ENCODE data around the gene RTN4RL2. TPM values are rescaled to one million over a fixed set of nuclear protein-coding genes. Genes with fewer than 3 reads are reported as not detected.
A peak's percentile ranks its signal among the peaks of the same experiment; 100 is the strongest.

The RTN4RL2 gene
- total and polyA plus RNA-seq, 9 of the 15 experiments (the other 6 are each of a cell fraction or from before 2014, with no cell fraction given), result 0.06 to 1.9 (median 0.34) TPM; not detected in 4

GRCh38 chr11:57422669-57423068 lies 37.7 kb upstream of the RTN4RL2 start:
- 89% methylated on average over 4 of the region's 4 CpGs for WGBS (ENCODE audit: insufficient coverage, low coverage, missing lambda C conversion rate)
- CTCF ChIA-PET (ENCODE audit: low intra/inter-chr PET ratio), result no interaction called here

More at GRCh38 chr11:57422669-57423068, 37.7 kb upstream of the RTN4RL2 start:
- H3K4me1 ChIP-seq (replicated peaks in 1 of 2; ENCODE audit: control insufficient read depth in 2 of 2, insufficient read depth in 2 of 2, low read length in 2 of 2), result peaks cover 34 to 39% of the 10 kb centered on the region in 2 experiments
- peaks cover 14% of the 10 kb centered on the region; the same call in 1 of the 2 replicates for H4K20me1 ChIP-seq (replicated peaks; ENCODE audit: control insufficient read depth, insufficient read depth, low read length)
- in situ Hi-C loops (cut with MboI) (no loop called here), intact Hi-C loops (cut with micrococcal nuclease) (no loop called here)
- no peak overlapping the region for H3K4me3 ChIP-seq
- DNase-seq (ENCODE audit: extremely low read depth in 1 of 4, low spot score in 3 of 4) (no peak), FAIRE-seq (no peak), ATAC-seq (no peak)
- peak overlapping the region; percentile 16; the same call in 1 of the 2 replicates for H3K4me2 ChIP-seq (ENCODE audit: insufficient read depth, low read length)
- TF ChIP-seq ZNF444 (CRISPR knock-in tag; IDR thresholded peaks at IDR 0.05) (no peak), RBBP5 (IDR thresholded peaks at IDR 0.05; ENCODE audit: borderline replicate concordance, insufficient read depth, low read length, poor library complexity, severe bottlenecking) (no peak), TBP (optimal IDR thresholded peaks at IDR 0.05; ENCODE audit: low read depth, low read length) (no peak), ZNF695 (CRISPR knock-in tag; IDR thresholded peaks at IDR 0.05) (no peak), ZNF41 (CRISPR knock-in tag; conservative IDR thresholded peaks at IDR 0.05) (no peak), SIN3B (IDR thresholded peaks at IDR 0.05; ENCODE audit: low read depth) (no peak), POLR2AphosphoS5 (IDR thresholded peaks at IDR 0.05; ENCODE audit: control insufficient read depth, insufficient read depth, low read depth, low read length) (no peak), JUNB (CRISPR knock-in tag; conservative IDR thresholded peaks at IDR 0.05) (no peak), KAT8 (IDR thresholded peaks at IDR 0.05; ENCODE audit: low read depth) (no peak), MYC (IDR thresholded peaks at IDR 0.05; ENCODE audit: low read depth, low read length) (no peak), MYC (CRISPR knock-in tag; IDR thresholded peaks at IDR 0.05; ENCODE audit: borderline replicate concordance, low read depth) (no peak), PML (IDR thresholded peaks at IDR 0.05; ENCODE audit: low read length) (no peak), ETV5 (CRISPR knock-in tag; IDR thresholded peaks at IDR 0.05; ENCODE audit: low read depth) (no peak), BRD9 (IDR thresholded peaks at IDR 0.05; ENCODE audit: low read depth, partially characterized antibody) (no peak), MTA1 (IDR thresholded peaks at IDR 0.05; ENCODE audit: borderline replicate concordance) (no peak), SRSF7 (optimal IDR thresholded peaks at IDR 0.05; ENCODE audit: low read depth, low read length) (no peak)
- POLR2A ChIA-PET, result interaction anchor here (0.6 to 0.8 kb wide), 2 partner anchors 19 to 219 kb away, joined by 3 read pairs; no protein-coding TSS in a partner anchor
- peaks cover 93% of the 10 kb centered on the region for H3K79me2 ChIP-seq (ENCODE audit: control insufficient read depth, insufficient read depth, low read length)
- H3K9me3 ChIP-seq (replicated peaks; ENCODE audit: control insufficient read depth, insufficient read depth, low read depth, low read length), result no peaks in the 10 kb centered on the region
- no peaks in the 10 kb centered on the region for H3K27me3 ChIP-seq (ENCODE audit: control insufficient read depth in 2 of 2, insufficient read depth in 2 of 2, low read length in 2 of 2)
- H3K36me3 ChIP-seq (ENCODE audit: control insufficient read depth, insufficient read depth, low read length), result peaks cover 85% of the 10 kb centered on the region
- H3K9ac ChIP-seq (ENCODE audit: insufficient read depth in 1 of 2, low read depth in 2 of 2, low read length in 2 of 2), result peak overlapping the region in 1 of 2 experiments; percentile 8; a peak in 1 of 4 replicates
- no peak overlapping the region for H2AFZ ChIP-seq (ENCODE audit: low read depth, low read length)
- BruUV-seq (replicated peaks), result no TSS peak
- 0 out of 3 replicates have a peak overlapping the region, but pooled peaks have one; percentile 18 for H3K27ac ChIP-seq (ENCODE audit: extremely low read depth, low read depth, low read length)
- H3K9me1 ChIP-seq (ENCODE audit: control insufficient read depth, insufficient read depth, low read length), result peaks cover 7% of the 10 kb centered on the region
